HG03097 (cell line): ENCODE data around the gene ZNF407.

ENCODE experiments used
- ATAC-seq: cut with Tn5 transposase; IDR thresholded peaks from one replicate; pipeline ENCODE4 v1.9.1; 2021; ENCODE audit not compliant: unreplicated experiment, low FRiP score

Gene ZNF407

DNA sequence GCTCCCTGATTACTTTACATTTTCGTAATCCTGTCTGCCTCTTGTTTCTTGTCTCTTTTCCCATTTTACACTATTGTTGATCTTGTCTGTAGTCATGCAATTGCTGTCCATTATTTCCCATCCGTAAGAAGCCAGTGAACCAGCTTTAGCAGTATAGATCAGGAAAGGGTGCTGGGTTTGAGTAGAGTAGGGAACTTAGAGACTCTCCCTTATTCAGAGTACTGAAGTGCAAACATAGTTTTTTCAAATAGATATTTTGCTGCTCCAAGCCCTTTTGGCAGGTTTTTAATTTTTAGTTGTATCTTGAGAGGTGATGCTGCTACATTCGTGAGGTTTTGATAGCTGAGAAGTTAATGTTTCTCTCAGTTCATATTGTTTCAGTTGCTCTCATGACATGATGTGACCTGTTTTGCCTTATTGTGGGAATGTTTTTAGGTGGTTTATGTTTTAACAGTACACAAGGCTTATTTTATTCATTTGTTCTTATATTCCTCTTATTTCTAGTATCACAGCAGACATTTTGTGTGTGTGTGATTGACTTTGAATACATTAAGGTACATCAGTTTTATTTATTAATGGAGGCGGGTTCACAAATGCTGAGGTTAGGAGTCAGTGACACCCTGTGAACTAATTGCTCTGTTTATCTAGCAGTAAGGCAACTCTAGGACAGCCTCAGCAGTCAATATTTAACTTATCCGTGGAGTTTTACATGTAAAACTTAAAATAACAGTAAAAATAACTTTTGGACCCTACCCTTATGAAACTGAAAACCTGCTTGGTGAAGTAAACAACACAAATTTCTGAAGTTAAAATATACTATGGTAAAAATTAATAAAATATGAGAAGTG is 118.4 kb downstream of the ZNF407 start:
- no peak for ATAC-seq

- ATAC-seq, result no peak
Measured at GRCh38 chr18:74718312-74718711, 120.6 kb downstream of the ZNF407 start.

DNA sequence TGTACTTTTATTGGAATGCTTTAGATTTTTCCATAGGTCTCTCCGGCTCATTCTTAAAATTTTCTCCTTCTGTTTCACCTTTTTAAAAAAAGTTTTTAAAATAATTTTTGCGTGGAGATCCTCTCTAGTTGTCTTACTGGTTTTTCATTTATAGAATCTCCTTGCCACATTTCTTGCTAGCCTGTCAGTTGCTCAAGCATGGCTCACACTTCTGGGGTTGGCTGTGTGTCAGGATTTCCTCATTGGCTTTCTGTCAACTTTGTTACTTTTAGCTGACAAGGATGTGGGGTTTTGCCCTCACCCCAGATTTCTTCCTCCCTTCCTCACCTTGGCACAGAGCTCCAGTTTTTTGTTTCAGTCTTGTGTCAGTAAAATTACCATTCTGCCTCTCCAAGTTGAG is 124.6 kb downstream of the ZNF407 start:
- ATAC-seq, result no peak

DNA sequence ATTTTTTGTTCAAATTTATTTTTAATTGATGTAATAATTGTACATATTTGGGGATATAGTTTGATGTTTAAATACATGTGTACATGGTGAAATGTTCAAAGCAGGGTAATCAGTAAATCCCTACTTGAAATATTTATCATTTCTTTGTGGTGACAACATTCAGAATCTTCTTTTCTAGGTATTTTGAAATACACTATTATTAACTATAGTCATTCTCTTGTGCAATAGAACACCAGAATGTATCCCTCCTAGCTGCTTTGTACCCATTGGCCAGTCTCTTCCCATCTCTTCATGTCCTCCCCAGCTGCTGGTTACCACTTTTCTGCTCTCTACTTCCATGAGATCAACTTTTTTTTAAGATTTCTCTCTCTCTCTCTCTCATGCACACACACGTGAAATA is 126.5 kb downstream of the ZNF407 start:
- no peak for ATAC-seq

- ATAC-seq, result no peak
Measured at GRCh38 chr18:74725690-74726089, 128.0 kb downstream of the ZNF407 start.

GRCh38 chr18:74728586-74728985 is 130.9 kb downstream of the ZNF407 start:
- no peak for ATAC-seq

DNA sequence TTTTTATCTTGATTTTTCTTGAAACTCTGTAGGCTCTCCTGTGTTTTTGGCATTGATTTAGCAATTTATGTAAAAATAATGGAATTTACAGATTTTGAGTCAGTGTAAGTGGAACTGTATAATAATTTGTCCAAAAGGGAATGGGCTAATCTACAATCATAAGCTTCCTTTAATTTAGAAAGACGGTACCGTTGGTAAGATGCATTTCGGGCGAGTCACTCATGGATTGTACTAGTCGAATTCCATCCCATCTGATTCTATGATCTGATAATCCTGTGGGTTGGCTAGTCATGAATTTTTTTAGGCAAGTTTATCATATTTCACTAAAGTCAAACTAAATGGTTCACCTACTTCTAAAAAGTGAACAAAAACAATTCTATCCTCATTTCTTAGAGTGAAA is 133.4 kb downstream of the ZNF407 start:
- no peak for ATAC-seq

- no peak for ATAC-seq
Measured at GRCh38 chr18:74732380-74732779, 134.7 kb downstream of the ZNF407 start.

DNA sequence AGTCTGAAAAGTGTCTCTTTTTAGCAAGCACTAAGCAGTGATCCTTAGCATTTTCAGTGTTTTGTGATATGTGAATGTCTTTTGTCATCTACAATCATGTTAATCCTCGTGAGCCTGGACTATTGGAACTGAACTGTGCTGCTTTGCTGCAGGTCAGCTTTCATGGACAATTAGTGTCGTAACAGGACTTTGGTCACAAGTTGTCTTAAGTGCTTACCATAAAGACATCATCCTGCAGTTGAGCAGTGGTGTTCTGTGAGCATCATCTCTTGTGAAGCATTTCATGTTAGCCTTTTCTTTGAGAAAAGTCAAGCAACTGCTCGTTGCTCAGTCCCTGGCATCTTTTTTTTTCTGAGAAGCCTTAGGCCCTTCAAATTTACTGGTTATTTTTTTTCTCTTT is 135.9 kb downstream of the ZNF407 start:
- no peak for ATAC-seq

DNA sequence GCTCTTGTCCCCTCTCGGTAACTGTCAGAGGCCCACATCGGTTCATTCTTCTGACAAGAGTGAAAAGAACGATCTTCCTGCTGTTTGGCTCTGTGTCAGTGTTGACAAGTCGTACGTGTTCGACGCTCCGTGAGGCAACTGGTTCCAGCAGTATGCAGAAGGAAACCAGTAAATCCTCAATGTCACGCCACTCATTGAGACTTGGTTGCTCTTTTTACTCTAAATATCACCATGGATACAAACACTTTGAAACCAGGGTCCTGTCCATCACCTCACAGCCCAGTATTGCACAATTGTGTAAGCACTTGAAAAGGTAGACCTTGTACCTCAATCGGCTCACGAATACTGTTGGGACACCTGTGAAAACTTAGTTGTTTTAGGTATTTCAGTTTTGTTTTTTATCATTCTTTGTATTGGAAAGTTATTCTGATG is 136.4 kb downstream of the ZNF407 start:
- no peak for ATAC-seq

DNA sequence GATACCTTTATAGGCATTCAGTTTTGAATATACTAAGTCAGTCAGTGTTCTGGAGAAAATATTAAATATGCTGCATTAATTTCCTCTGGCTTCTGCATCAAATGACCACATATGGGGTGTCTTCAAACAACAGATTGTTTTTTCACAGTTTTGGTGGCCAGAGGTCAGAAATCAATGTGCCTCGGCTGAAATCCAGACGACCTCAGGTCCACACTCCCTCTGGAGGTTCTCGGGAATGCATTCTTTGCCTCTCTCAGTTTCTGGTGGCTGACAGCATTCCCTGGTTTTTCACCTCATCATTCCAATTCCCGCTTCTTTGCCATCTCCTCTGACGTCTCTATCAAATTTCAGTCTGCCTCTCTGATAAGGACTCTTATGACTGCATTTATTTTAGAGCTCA is 142.3 kb downstream of the ZNF407 start:
- ATAC-seq, result no peak

GRCh38 chr18:74742573-74743243 is 145.0 kb downstream of the ZNF407 start:
- ATAC-seq, result no peak

- ATAC-seq, result no peak
Measured at GRCh38 chr18:74745633-74746403, 148.1 kb downstream of the ZNF407 start.

DNA sequence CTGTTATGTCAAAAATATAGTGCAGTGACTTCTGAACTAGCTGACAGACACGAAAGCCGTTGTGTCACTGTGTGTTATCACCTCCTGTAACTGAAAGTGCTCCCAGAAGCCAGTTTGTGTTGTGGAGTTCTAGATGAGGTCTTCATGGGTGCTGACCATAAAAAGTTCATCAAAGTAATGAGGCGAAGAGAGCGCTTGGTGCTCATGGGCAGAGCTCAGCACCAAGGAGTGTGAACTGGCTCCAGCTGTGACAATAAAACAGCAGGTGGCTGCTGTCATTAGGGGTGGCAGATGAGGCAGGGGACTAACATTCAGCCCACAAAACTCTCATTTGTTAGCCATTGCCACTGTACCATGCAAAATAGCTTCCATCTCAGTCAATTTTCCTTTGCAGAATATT is 151.1 kb downstream of the ZNF407 start:
- no peak for ATAC-seq

DNA sequence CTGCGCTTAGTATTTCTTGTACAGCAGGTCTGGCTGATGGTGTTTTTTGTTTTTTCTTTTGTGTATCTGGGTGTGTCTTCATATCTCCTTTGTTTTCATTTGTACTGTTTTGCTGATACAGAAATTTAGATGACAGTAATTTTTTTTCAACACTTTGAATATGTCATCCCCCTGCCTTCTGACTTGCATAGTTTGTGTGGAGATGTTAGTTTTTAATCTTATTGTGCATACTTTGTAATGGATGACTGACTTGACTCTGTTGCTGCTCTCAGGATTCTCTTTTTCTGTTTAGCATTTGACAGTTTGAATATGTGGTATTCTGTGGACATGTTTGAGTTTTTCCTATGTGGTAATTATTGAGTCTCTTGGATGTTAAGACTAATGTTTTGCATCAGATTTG is 161.3 kb downstream of the ZNF407 start:
- ATAC-seq, result no peak

DNA sequence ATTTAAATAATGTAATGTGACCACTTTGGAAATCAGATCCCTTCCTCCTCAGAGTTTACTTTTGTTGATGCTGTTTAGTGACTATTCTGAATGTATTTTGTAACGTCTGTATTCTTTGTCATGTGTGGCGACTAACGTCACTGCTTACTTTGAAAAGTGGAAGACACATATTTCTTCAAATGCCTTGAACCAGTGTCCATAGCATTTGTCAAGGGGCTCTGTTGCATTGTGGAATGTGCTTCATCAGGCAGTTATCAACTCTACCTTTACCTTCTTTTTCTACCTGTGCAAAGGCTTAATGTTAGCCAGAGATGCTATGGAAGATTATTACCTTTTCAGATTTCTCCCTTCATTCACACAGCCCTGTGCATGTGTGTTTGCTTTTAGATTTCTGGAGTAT is 162.4 kb downstream of the ZNF407 start:
- ATAC-seq, result no peak

GRCh38 chr18:74760436-74760835 is 162.8 kb downstream of the ZNF407 start:
- no peak for ATAC-seq

DNA sequence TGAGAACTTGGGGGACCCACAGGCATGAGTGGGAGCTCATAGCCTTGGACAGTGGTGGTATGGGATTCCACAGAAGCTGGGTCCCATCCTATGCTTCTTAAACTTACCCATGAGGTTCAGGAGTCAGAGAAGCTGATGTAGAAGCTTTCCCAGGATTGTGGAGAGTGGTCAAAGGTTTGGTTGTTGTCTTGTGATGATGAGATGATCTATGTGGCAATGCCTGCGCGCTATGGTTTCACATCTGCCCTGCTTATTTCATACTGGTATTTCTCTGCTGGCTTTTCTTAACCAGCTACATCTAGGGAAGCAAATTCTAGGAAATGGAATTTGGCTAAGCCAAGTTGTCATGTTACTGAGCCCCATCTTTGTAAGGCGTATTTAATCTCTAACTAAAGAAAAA is 168.6 kb downstream of the ZNF407 start:
- ATAC-seq, result no peak

DNA sequence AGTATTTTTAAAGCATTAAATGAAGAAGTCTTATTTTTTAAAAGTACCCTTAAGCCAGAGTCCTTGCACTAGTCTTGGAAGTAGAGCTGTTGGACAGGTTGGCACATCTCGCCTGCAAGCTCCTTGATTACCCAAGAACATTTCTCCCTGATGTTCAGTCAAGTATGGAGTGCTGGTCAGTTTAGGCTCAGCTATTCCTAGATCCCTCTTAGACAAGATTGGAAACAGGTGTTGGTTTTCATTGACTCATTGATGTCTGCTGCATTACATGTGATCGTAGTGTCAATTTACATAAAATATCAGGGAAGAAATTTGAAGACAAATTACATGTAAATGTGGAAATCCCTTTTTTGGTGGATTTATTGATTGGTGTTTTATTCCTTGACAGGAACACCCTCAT is 170.4 kb downstream of the ZNF407 start:
- no peak for ATAC-seq

DNA sequence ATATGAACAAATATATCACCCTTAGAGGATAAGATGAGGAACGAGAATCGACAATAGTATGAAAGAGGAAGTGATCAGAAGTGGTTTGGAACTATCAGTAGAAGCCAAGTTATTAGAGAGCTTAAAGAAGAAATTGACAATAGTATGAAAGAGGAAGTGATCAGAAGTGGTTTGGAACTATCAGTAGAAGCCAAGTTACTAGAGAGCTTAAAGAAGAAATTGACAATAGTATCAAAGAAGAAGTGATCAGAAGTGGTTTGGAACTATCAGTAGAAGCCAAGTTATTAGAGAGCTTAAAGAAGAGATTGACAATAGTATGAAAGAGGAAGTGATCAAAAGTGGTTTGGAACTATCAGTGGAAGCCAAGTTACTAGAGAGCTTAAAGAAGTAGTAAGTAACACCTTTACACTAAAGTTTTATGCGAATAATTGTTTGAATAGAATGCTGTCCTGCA is 175.5 kb downstream of the ZNF407 start:
- no peak for ATAC-seq

GRCh38 chr18:74774486-74774885 is 176.8 kb downstream of the ZNF407 start:
- ATAC-seq, result no peak
